IPS-15b (cell line): Measurements from ENCODE around the gene ANXA2.

ENCODE experiments used
- H3K27me3 ChIP-seq: one replicate; pipeline ENCODE4 v1.6.1; 2013; ENCODE audit warnings: low read length; ENCODE audit not compliant: control insufficient read depth, insufficient read depth
- H3K36me3 ChIP-seq: one replicate; pipeline ENCODE4 v1.6.1; 2013; ENCODE audit warnings: low read length; ENCODE audit not compliant: control insufficient read depth, insufficient read depth
- H3K4me1 ChIP-seq: one replicate; pipeline ENCODE4 v1.6.1; 2013; ENCODE audit warnings: mild to moderate bottlenecking, low read length; ENCODE audit not compliant: control insufficient read depth, insufficient read depth
- H3K4me3 ChIP-seq: one replicate; pipeline ENCODE4 v1.5.1; 2013; ENCODE audit warnings: low read depth, low read length
- H3K9ac ChIP-seq: one replicate; pipeline ENCODE4 v1.6.1; 2013; ENCODE audit warnings: low read depth, mild to moderate bottlenecking, low read length
- H3K9me3 ChIP-seq: one replicate; pipeline ENCODE4 v1.6.1; 2013; ENCODE audit warnings: mild to moderate bottlenecking, low read length; ENCODE audit not compliant: control insufficient read depth, insufficient read depth

Gene ANXA2

DNA sequence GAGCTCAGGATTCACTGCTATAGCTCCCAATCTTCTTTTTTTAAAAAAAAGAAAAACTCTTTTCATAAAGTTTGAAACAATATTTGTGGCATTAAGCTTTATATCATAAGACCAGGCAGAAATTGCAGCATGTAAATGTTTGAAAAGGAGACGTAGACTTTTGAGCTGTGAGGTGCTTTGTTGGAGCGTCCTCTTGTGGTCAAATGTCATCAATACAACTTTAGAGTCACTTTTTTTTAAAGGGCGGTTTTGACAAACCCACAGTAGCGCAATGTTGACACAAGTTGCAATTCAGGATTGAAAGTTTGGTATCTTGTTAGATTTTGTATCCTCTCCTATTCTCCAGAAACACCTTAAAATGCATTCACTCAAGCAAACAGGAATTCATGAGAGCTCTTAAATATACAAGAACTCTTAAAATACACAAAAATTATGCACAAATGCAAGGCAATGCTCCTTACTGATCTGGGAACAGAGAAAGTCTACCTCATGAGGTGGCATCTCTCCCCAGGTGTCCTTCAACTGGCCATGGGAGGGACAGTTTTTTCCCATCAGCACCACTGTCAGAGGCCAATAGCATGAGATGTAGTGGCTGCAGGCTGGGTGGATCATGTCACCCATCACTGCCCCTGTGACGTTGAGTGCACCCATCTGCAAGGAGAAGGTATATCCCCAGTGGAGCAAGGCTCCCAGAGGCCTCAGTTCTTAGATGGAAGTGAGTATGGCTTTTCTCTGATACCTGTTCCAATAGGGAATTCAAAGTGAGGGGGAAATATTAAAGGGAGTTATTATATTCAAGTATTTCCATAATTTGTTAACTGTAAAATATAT, 70.7 kb downstream of the ANXA2 start:
- Histone ChIP-seq H3K27me3 (no peaks in the 10 kb centered on the region), H3K9me3 (no peaks in the 10 kb centered on the region), H3K36me3 (no peaks in the 10 kb centered on the region), H3K4me3 (no peak overlapping the region), H3K9ac (no peak overlapping the region), H3K4me1 (peaks cover 17% of the 10 kb centered on the region)

DNA sequence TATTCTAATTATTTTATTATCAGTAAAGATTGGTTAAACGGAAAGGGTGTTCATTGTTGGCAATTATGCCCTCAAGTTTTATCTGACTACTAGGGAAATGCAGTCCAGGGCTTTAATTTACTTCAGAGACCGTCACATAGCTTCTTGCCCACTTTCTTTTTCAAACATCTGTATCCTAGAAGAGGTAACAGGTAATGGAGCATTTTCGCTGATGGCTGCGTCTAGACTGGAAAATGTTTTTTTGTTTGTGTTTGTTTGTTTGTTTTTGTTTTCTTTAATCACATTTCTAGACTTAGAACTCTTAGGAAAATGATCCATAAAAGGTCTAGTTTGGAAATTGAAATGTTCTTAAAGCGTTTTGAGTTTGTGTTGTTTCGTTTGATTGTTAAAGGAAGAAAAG, 71.4 kb downstream of the ANXA2 start:
- H3K4me1 ChIP-seq, result peaks cover 17% of the 10 kb centered on the region
- no peaks in the 10 kb centered on the region for H3K36me3 ChIP-seq
- H3K27me3 ChIP-seq, result no peaks in the 10 kb centered on the region
- no peak overlapping the region for H3K4me3 ChIP-seq
- H3K9ac ChIP-seq, result no peak overlapping the region
- no peaks in the 10 kb centered on the region for H3K9me3 ChIP-seq

DNA sequence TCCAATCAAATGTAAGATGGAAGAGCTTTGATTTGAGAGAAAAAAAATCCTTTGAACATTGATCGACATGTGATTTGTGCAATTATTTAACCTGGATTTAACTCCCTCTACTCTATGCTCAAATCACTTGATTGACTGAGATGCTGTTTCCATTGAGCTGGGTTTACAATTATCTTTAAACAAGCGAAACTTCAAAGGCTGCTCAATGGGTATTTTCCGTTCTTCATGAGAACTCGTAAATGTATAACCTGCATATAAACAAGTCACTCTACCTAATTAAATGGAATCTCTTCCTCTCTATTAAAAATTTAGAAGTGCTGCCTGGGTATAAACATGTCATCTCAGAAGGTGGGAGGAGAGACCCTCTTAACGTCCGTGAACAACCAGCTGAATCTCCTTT, 71.9 kb downstream of the ANXA2 start:
- no peaks in the 10 kb centered on the region for H3K27me3 ChIP-seq
- no peaks in the 10 kb centered on the region for H3K36me3 ChIP-seq
- H3K4me3 ChIP-seq, result no peak overlapping the region
- H3K9me3 ChIP-seq, result no peaks in the 10 kb centered on the region
- H3K9ac ChIP-seq, result no peak overlapping the region
- H3K4me1 ChIP-seq, result peaks cover 17% of the 10 kb centered on the region

DNA sequence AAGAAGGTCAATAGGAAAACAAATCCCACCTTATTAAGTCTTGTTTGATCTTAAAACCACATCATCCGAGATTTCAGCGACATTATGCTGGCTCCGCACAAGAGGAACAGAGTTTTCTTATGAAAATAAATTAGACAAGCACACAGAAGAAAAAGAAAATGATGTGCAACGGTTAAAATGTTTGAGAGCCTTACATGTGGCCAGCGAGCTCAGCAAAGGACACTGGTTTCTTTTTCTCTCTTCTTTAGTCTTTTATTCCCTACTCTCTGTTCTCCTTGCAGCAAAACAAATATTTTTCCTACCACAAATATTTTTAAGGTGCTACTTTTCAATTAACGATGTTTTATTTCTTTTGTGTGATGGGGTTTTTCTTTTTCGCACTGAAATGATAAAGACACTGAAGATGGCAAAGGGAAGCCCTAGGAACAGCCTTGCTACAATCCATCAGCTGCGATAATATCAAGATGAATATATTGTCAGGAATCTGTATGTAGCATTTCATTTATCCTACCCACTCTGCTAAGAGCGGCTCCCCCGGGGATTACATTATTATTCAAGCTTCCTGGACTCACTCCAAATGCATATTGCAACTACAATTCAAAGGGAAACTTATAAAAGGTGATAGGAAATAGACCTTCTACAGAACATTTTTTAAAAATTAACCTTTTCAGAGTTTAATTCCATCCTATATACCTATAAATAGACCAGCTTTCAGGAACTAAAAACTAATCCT, 72.9 kb downstream of the ANXA2 start:
- Histone ChIP-seq H3K27me3 (no peaks in the 10 kb centered on the region), H3K4me1 (peaks cover 17% of the 10 kb centered on the region), H3K4me3 (no peak overlapping the region), H3K9ac (no peak overlapping the region), H3K9me3 (no peaks in the 10 kb centered on the region), H3K36me3 (no peaks in the 10 kb centered on the region)

DNA sequence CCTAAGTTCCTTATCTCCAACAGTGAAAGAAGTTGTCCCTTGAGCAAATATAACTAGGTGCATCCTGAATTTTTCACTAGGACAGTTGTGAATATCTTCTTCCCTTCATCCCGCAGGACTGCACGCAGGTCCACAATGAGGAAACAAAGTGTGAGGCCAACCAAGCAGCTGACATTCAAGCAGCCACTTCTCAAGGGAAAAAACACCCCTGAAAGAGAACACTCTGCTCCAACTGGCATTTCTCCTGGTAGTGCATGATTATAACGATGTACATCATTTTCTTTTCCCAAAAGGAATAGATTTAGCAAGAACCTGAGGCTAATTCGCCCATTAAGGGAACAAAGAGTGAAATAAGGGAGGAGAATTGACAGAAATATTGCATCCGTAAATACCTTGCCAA, 74.5 kb downstream of the ANXA2 start:
- Histone ChIP-seq H3K4me3 (no peak overlapping the region), H3K36me3 (no peaks in the 10 kb centered on the region), H3K9me3 (no peaks in the 10 kb centered on the region), H3K4me1 (peaks cover 17% of the 10 kb centered on the region), H3K27me3 (no peaks in the 10 kb centered on the region), H3K9ac (no peak overlapping the region)

DNA sequence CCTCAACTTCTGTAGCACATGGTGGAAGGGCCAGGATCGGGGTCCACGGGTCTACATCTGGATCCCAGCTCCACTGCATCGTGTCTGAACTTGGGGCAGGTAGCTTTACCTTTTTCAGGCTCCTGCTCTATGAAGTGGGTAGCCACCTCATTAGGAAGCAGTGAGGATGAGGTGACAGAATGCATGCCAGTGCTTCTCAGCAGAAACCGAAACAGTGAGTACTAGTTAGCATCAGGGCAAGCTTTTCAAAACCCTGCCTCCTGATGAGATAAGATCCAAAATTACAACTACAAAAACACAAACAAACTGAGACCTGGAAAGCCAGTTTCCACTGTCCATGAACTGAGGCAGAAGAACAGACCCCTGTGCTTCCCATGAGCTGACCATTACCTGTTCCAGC, 77.4 kb downstream of the ANXA2 start:
- Histone ChIP-seq H3K4me1 (peaks cover 16% of the 10 kb centered on the region), H3K9me3 (no peaks in the 10 kb centered on the region), H3K9ac (no peak overlapping the region), H3K36me3 (no peaks in the 10 kb centered on the region), H3K27me3 (no peaks in the 10 kb centered on the region), H3K4me3 (no peak overlapping the region)

DNA sequence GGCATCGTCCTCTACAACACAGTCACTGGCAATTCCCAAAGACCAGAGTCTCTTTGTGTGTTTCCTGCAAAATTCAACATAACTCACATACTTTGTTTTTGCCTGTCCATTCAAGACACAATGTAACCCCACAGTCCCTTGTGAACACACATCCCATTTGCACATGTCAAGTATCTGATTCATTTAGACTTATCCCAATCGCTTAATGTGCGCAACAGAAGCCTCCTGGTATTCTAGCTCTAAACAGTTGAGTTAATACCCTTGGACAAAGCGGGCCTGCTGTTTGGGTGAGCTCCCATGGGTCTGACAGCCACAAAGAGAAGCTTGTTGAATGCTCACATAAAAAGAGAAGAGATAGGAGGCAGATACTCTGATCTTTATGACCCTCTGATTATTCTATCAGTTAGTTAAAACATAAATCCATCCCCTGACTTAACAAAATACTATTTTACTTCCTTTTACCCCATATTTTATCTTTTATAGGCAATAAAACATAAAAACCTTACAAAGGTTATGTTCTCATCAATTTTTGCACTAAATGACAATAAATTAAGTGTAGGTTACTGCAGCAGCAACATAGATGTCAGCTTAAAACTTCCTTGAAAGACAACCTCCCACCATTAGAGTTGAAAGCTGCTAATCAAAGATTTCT, 79.4 kb downstream of the ANXA2 start:
- Histone ChIP-seq H3K4me3 (no peak overlapping the region), H3K36me3 (no peaks in the 10 kb centered on the region), H3K9me3 (no peaks in the 10 kb centered on the region), H3K27me3 (no peaks in the 10 kb centered on the region), H3K4me1 (peaks cover 3% of the 10 kb centered on the region), H3K9ac (no peak overlapping the region)

DNA sequence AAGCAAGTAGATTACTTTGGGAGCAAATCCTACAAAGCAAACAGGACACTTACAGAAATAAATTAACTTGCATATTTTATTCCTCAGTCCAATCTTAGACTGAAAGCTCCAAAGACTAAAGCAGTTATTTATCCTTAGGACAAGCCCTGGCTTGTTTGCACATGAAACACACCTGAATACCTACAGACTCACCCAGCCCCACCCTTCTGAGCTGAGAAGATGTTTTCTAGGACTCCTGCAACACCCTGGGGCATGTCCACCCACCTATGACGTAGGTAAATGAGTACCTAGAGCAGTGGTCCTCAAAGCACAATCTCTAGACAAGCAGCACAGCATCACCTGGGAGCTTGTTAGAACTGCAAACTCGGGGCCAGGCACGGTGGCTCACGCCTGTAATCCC, 80.8 kb downstream of the ANXA2 start:
- H3K27me3 ChIP-seq, result no peaks in the 10 kb centered on the region
- no peaks in the 10 kb centered on the region for H3K4me1 ChIP-seq
- no peaks in the 10 kb centered on the region for H3K9me3 ChIP-seq
- no peak overlapping the region for H3K9ac ChIP-seq
- H3K36me3 ChIP-seq, result no peaks in the 10 kb centered on the region
- no peak overlapping the region for H3K4me3 ChIP-seq

DNA sequence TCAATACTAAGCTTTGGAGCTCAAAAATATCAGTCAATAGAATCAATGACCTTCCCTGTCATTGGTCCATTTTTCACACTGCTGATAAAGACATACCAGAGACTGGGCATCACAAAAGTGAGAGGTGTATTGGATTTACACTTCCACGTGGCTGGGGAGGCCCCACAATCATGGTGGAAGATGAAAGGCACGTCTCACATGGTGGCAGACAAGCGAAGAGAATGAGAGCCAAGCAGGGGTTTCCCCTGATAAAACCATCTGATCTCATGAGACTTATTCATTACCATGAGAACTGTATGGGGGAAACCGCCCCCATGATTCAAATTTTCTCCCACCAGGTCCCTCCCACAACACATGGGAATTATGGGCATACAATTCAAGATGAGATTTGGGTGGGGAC, 81.9 kb downstream of the ANXA2 start:
- Histone ChIP-seq H3K4me1 (no peaks in the 10 kb centered on the region), H3K36me3 (no peaks in the 10 kb centered on the region), H3K27me3 (no peaks in the 10 kb centered on the region), H3K9ac (no peak overlapping the region), H3K9me3 (no peaks in the 10 kb centered on the region), H3K4me3 (no peak overlapping the region)

DNA sequence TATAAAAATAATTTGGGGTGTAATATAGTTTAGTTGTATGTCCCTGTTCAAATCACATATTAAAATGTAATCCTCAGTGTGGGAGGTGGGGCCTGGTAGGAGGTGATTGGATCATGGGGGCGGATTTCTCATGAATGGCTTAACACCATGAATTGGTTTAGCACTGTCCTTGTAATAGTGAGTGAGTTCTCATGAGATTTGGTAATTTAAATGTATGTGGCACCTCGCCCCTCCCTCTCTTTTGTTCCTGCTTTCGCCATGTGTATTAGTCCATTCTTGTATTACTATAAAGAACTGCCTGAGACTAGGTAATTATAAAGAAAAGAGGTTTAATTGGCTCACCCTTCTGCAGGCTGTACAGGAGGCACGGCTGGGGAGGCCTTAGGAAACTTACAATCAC, 83.9 kb downstream of the ANXA2 start:
- H3K4me3 ChIP-seq, result no peak overlapping the region
- H3K9me3 ChIP-seq, result no peaks in the 10 kb centered on the region
- no peaks in the 10 kb centered on the region for H3K4me1 ChIP-seq
- no peaks in the 10 kb centered on the region for H3K36me3 ChIP-seq
- H3K27me3 ChIP-seq, result no peaks in the 10 kb centered on the region
- no peak overlapping the region for H3K9ac ChIP-seq

DNA sequence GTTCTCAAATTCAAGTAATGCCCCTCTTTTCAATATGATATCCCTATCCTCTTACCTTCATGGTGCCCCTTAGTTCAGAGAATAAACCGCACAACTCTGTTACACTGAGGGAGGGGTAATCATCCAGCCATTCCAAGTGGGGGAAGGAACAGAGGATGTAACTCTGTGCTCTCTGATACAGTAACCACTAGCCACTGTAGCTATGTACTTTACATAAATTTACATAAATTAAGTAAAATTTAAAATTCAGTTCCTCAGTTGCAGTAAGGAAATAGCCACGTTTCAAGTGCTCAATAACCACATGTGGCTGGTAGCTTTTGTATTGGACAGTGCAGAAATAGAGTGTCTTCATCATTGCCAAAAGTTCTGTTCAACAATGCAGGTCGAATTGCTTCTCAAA, 90.8 kb downstream of the ANXA2 start:
- no peaks in the 10 kb centered on the region for H3K4me1 ChIP-seq
- H3K36me3 ChIP-seq, result no peaks in the 10 kb centered on the region
- no peak overlapping the region for H3K9ac ChIP-seq
- no peaks in the 10 kb centered on the region for H3K9me3 ChIP-seq
- no peaks in the 10 kb centered on the region for H3K27me3 ChIP-seq
- no peak overlapping the region for H3K4me3 ChIP-seq

DNA sequence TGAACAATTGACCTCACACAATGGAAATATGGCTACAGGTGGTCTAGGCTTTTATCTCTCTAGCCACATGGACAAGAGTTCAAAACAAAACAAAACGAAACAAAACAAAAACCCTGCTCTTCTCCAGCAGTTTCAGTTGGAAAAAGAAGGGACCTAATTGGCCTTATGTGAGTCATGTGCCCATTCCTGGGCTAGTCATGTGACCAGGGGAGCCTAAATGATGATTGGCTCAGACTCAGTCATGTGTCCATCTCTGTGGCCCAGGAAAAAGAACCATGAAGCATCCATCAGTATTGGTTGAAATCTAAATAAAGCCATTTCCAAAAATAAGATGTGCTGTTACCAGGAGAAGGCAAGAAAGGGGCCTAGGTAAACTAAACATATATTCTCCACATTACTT, 96.8 kb downstream of the ANXA2 start:
- Histone ChIP-seq H3K9me3 (no peaks in the 10 kb centered on the region), H3K4me1 (no peaks in the 10 kb centered on the region), H3K36me3 (peaks cover 3% of the 10 kb centered on the region), H3K9ac (no peak overlapping the region), H3K4me3 (no peak overlapping the region), H3K27me3 (no peaks in the 10 kb centered on the region)
